Measurements from ENCODE around the gene SAMD8.

GRCh38 chr10:75150656-75151055 lies 39.2 kb downstream of the SAMD8 start:
- TF ChIP-seq CTCF (IDR thresholded peaks at IDR 0.05), result no peak
- no peak for TF ChIP-seq POLR2A (IDR thresholded peaks at IDR 0.05)

Measured in thyroid gland (tissue), 4 donors.